Upper lobe of left lung (tissue), 6 donors: ENCODE data around the gene SLCO4C1. TPM values are rescaled to one million over a fixed set of nuclear protein-coding genes. Genes with fewer than 3 reads are reported as not detected.
A peak's percentile ranks its signal among the peaks of the same experiment; 100 is the strongest.

Experiments used
- ATAC-seq, 2 donors: fragments of 200-7000 bp; cut with Tn5 transposase; one replicate each; pipeline ENCODE4 v1.9.1; 2022; ENCODE audit warnings: mild to moderate bottlenecking in 2 of 2, moderate library complexity in 2 of 2; ENCODE audit not compliant: low FRiP score in 2 of 2
- DNase-seq, 2 donors: peaks; one replicate each; pipeline ENCODE4 v3.0.0-alpha.2; 2019 to 2020
- H3K27ac ChIP-seq, 4 donors: fragments of 200-600 bp; sonication (generic); one replicate each; pipeline ENCODE4 v1.5.1; 2016 to 2019
- H3K27me3 ChIP-seq, 4 donors: fragments of 200-600 bp; sonication (generic); one replicate each; pipeline ENCODE4 v1.5.1; 2017 to 2019
- H3K36me3 ChIP-seq, 4 donors: fragments of 200-600 bp; sonication (generic); one replicate each; pipeline ENCODE4 v1.5.1; 2016 to 2019
- H3K4me1 ChIP-seq, 4 donors: fragments of 200-600 bp; sonication (generic); one replicate each; pipeline ENCODE4 v1.5.1; 2018 to 2019
- H3K4me3 ChIP-seq, 4 donors: fragments of 200-600 bp; sonication (generic); one replicate each; pipeline ENCODE4 v1.5.1; 2017 to 2019; ENCODE audit warnings: mild to moderate bottlenecking in 2 of 4, moderate library complexity in 1 of 4
- H3K9me3 ChIP-seq, 4 donors: fragments of 200-600 bp; sonication (generic); one replicate each; pipeline ENCODE4 v1.5.1; 2018 to 2019
- CTCF ChIP-seq, 6 experiments: fragments of 450-650 bp in 4 of 6; fragments of 200-600 bp in 2 of 6; sonication (generic) in 2 of 6; IDR thresholded peaks; one replicate each; pipeline ENCODE4 v1.5.1; 2016 to 2019; ENCODE audit warnings: antibody characterized with exemption in 6 of 6
- EP300 ChIP-seq, 4 donors: sonication (generic); formaldehyde crosslinking; IDR thresholded peaks; one replicate each; pipeline ENCODE4 v1.5.1; 2017; ENCODE audit warnings: antibody characterized with exemption in 4 of 4, control low read depth in 2 of 4
- POLR2A ChIP-seq, 4 donors: fragments of 450-650 bp; IDR thresholded peaks; one replicate each; pipeline ENCODE4 v1.5.1; 2016 to 2017; ENCODE audit warnings: antibody characterized with exemption in 4 of 4, mild to moderate bottlenecking in 2 of 4
- POLR2AphosphoS5 ChIP-seq, 2 donors: sonication (generic); formaldehyde crosslinking; IDR thresholded peaks; one replicate each; pipeline ENCODE4 v1.5.1; 2017; ENCODE audit warnings: antibody characterized with exemption in 2 of 2
- WGBS, 2 donors: methylation state at CpG; one replicate each; pipeline ENCODE4 v1.1.5; 2017 to 2018; 5-methylcytosine and 5-hydroxymethylcytosine counted together
- total RNA-seq, 6 donors: library from RNA; depleted of rRNA in 4 of 6; stranded (reverse); fragments of >200 nt in 4 of 6; gene quantifications; one replicate each; pipeline versions ENCODE4 v1.1.0 to v1.2.1, GENCODE V29; 2016 to 2021
- donor health status: DM: no; HTN: no; CAD: no; lungs with moderate emphysema.
- donor health status: DM: no; HTN: yes; CAD: no; lungs with severe emphysema.

SLCO4C1 gene
- total RNA-seq, 6 donors from 2014 or later, result 5.5 to 47.3 (median 21.3) TPM

GRCh38 chr5:102216678-102217077 lies 79.4 kb downstream of the SLCO4C1 start:
- no peak overlapping the region for H3K4me3 ChIP-seq
- peaks cover 0 to 4% (median under 1%) of the 10 kb centered on the region in 4 donors for H3K9me3 ChIP-seq
- TF ChIP-seq CTCF (IDR thresholded peaks at IDR 0.05) (no peak), EP300 (IDR thresholded peaks at IDR 0.05) (no peak), POLR2AphosphoS5 (IDR thresholded peaks at IDR 0.05) (no peak), POLR2A (IDR thresholded peaks at IDR 0.05) (no peak)
- no peak for DNase-seq
- no peak for ATAC-seq
- H3K4me1 ChIP-seq, result no peaks in the 10 kb centered on the region
- H3K27me3 ChIP-seq, result no peaks in the 10 kb centered on the region
- no peak overlapping the region for H3K27ac ChIP-seq
- 36 to 38% methylated on average over 4 of the region's 4 CpGs for WGBS, 2 donors
- no peaks in the 10 kb centered on the region for H3K36me3 ChIP-seq

- H3K4me3 ChIP-seq, result no peak overlapping the region
- H3K4me1 ChIP-seq, result no peaks in the 10 kb centered on the region
- ATAC-seq, result no peak
- TF ChIP-seq CTCF (IDR thresholded peaks at IDR 0.05) (no peak), POLR2AphosphoS5 (IDR thresholded peaks at IDR 0.05) (no peak), POLR2A (IDR thresholded peaks at IDR 0.05) (no peak), EP300 (IDR thresholded peaks at IDR 0.05) (no peak)
- H3K36me3 ChIP-seq, result no peaks in the 10 kb centered on the region
- H3K27ac ChIP-seq, result no peak overlapping the region
- no peak for DNase-seq
- 73 to 89% methylated on average over 1 of the region's 1 CpG for WGBS, 2 donors
- no peaks in the 10 kb centered on the region for H3K9me3 ChIP-seq
- no peaks in the 10 kb centered on the region for H3K27me3 ChIP-seq
Measured at GRCh38 chr5:102211165-102211564, 84.9 kb downstream of the SLCO4C1 start.

- TF ChIP-seq POLR2AphosphoS5 (IDR thresholded peaks at IDR 0.05) (no peak), EP300 (IDR thresholded peaks at IDR 0.05) (no peak), CTCF (IDR thresholded peaks at IDR 0.05) (no peak), POLR2A (IDR thresholded peaks at IDR 0.05) (no peak)
- ATAC-seq (no peak), DNase-seq (no peak)
- H3K4me1 ChIP-seq, result no peaks in the 10 kb centered on the region
- H3K27ac ChIP-seq, result no peak overlapping the region
- no peaks in the 10 kb centered on the region for H3K27me3 ChIP-seq
- no peaks in the 10 kb centered on the region for H3K36me3 ChIP-seq
- no peaks in the 10 kb centered on the region for H3K9me3 ChIP-seq
- H3K4me3 ChIP-seq, result no peak overlapping the region
- 34 to 40% methylated on average over 3 of the region's 3 CpGs for WGBS, 2 donors
Measured at GRCh38 chr5:102200861-102201260, 95.2 kb downstream of the SLCO4C1 start.

GRCh38 chr5:102196481-102196880 lies 99.6 kb downstream of the SLCO4C1 start:
- Histone ChIP-seq H3K27ac (no peak overlapping the region), H3K27me3 (no peaks in the 10 kb centered on the region), H3K4me1 (no peaks in the 10 kb centered on the region), H3K9me3 (no peaks in the 10 kb centered on the region), H3K4me3 (no peak overlapping the region), H3K36me3 (no peaks in the 10 kb centered on the region)
- no peak for TF ChIP-seq EP300 (IDR thresholded peaks at IDR 0.05)
- no peak for TF ChIP-seq POLR2AphosphoS5 (IDR thresholded peaks at IDR 0.05)
- no peak for TF ChIP-seq POLR2A (IDR thresholded peaks at IDR 0.05)
- no peak for TF ChIP-seq CTCF (IDR thresholded peaks at IDR 0.05)
- WGBS, 2 donors, result 80 to 86% methylated on average over 4 to 8 of the region's 8 CpGs
- no peak for ATAC-seq
- peak in 1 of 2 donors; percentile 17 for DNase-seq

Other genes with a start within 250 kb of the SLCO4C1 start
- gene SLCO6A1, start 202.7 kb upstream of the SLCO4C1 start, total RNA-seq, result not detected